Right kidney (tissue), 1 donor: Measurements from ENCODE around the gene GMEB2.
"Not testable (repeated sequence)": the region's sequence is repeated elsewhere in the genome, so short reads cannot be mapped to it uniquely, and the experiment has no call there.

Experiments used
- DNase-seq: peaks from one replicate; pipeline ENCODE4 v3.0.0-alpha.2; 2016

GMEB2 gene

DNA sequence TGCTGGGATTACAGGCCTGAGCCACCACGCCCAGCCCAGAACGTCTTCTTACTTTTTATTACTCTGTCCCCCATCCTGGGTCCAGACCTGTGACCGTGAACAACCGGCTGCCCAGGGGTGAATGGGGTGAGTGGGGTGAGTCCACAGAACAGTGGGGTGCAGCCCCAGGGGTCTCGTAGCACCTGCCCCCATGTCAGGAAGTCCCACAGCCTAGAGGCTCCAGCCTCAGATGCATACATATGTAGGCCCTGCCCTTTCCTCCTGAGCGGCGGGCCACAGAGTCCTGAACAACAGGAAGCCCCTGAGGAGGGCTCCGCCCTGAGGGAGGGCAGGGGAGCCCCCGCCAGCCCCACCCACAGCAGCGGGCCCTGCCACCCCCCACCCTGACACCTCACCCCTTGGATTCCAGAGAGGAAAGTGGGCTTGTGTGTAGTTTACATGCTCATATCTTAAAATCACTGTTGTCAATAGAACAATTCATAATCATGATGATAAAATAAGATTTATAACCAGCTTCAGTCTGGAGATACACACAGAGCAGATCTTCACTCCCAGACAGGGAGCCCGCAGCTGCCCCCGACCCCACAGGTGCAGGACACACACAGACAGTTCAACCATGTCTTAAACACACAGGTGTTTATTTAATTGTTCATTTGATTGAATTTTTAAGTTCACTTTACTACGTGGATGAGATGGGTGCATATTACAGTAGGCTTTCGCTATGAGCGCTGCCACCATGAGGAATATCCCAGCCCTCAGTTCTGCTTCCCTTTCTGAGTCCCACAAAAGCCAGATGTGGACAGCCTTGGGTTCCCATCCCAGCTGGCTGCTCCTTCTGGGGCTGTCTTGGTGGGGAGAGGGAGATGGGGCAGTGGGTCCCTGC lies 12.4 kb upstream of the GMEB2 start:
- DNase-seq: no peak

DNA sequence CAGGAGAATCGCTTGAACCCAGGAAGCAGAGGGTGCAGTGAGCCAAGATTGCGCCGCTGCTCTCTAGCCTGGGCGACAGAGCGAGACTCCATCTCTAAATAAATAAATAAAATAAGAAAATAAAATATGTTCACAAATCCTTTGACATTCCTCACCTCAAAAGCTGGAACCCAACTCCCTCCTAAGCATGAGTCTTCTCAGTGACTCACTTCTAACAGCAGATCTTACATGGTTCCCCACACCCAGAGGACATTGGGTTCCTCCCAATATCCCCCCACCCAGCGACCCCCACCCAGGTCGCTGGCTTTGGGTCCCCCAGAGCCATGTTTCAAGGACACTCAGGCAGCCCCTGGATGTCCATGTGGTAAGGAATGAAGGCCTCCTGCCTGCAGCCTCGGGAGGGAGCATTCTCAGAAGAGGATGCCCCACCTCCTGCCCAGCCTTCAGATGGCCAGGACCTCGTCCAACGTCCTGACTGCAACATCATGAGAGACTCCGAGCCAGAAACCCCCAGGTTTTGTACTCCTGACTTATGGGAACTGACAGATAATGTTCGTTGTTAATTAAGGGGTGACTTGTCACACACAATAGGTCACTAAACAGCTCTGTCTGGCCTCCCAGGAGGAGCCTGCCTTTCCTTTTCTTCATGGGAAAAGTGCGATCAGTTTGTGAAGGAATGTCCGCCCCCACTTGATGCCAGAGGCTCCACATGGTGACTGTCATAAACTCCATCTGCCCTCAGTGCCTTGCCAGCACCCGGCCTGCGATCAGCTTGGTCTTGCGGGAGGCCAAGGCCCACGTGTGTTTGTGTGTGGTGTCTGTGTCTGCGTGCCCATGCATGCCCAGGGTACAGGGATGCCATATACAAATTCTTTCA lies 10.1 kb upstream of the GMEB2 start:
- DNase-seq: no peak

DNA sequence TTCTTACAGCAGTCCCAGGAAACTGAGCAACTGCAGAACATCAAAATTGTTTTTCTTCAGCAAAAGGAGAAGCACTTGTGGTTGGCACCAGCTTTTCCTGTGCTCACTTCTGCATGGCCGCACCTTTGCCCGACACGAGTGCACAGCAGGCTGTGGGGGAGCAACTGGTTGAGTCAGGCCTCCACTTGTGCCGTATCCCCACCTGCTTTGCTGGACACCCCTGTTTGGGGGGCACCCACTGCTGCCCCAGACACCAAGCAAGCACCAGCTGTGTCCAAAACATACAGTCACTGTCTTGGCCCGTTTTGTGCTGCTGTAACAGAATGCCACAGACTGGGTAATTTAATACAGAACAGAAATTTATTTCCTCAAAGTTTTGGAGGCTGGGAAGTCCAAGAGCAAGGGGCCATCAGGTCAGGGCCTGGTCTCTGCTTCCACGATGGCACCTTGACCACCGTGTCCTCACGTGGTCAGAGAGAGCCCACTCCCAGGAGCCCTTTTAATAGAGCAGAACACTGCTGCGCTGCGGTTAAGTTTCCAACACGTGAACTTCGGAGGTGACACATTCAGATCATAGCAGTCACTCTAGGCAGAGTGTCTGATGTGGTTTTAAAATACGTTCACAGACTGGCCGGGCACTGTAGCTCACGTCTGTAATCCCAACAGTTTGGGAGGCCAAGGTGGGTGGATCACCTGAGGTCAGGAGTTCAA lies 8.7 kb upstream of the GMEB2 start:
- no peak for DNase-seq

DNA sequence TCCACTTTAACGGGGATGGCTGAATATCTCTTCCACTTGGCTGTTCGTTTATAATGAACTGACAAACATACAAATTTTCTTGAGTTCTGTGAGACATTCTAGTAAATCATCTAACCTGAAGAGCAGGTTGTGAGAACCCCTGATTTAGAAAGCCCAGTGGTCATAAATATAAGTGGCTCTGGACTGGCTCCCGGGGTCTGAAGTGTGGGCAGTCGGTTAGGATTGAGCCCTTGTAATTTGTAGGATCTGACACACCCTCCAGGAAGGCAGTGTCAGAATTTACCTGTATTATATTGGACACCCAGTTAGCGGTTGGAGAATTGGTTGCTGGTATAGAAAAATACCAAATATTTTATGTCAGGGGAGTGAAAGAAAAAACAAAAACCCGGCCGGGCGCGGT lies 6.8 kb upstream of the GMEB2 start:
- DNase-seq: no peak

DNA sequence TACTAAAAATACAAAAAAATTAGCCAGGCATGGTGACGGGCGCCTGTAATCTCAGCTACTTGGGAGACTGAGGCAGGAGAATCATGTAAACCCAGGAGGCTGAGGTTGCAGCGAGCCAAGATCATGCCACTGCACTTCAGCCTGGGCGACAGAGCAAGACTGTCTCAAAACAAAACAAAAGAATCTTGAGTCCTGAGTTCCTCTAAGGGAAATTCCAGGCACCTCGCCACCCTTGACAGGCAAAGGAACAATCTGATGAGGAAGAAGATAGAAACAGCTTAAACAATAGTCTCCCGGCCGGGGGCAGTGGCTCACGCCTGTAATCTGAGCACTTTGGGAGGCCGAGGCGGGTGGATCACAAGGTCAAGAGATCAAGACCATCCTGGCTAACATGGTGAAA lies 4.5 kb upstream of the GMEB2 start:
- DNase-seq: not testable (repeated sequence)

DNA sequence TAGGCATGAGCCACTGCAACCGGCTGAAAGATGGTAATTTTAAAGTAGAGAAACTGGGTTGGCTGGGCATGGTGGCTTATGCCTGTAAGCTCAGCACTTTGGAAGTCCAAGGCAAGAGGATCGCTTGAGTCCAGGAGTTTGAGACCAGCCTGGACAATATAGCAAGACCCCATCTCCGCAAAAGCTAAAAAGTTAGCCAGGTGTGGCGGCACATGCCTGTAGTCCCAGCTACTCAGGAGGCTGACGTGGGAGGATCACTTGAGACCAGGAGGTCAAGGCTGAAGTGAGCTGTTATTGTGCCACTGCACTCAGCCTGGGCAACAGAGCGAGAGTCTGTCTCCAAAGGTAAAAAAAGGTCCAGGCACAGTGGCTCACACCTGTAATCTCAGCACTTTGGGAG lies 4.1 kb upstream of the GMEB2 start:
- DNase-seq: not testable (repeated sequence)

DNA sequence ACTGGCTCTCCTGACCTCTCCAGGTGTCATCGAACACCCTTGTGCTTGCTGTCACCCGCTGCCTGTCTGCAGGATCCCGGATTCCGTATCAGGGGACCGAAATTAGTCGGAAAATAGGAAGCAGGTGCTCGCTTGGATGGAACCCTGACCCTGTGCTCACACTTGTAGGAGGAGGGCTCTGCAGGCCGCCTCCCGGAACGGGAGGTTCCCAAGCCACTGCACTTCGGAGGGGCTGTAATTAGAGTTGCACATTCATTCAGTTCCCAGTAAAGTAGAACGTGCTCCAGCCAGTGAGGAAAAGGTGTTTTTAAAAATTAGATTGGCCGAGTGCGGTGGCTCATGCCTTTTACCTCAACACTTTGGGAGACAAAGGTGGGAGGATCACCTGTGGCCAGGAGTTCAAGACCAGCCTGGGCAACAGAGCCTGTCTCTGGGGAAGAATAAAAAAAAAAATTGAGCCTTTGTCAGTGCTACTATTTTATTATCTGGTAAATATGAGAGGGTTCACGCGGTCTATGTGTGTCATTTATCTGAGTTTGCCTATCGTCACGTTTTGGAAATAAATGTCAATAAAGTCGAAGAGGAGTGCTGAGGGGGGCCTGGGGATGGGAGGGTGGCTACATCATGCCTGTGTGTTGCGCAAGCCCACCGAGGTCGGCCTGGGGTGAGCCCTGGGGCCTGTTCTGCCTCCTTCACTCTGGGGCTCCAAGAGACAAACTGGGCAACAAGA lies 1.5 kb upstream of the GMEB2 start:
- peak; percentile 70 for DNase-seq

DNA sequence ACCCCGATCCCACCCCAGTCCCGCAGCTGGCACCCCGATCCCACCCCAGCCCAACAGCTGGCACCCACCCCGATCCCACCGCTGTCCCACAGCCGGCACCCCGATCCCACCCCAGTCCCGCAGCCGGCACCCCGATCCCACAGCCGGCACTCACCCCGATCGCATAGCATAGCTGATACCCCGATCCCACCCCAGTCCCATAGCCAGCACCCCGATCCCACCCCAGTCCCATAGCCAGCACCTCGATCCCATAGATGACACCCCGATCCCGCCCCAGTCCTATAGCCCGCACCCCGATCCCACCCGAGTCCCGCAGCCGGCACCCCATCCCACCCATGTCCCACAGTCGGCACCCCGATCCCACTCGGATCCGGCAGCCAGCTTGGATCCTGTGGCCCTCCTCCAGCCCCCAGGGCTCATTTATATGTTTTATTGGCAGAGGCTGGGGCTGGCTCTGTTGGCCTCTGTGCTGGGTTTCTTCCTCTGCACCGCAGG lies 897 bp upstream of the GMEB2 start:
- DNase-seq: no peak

DNA sequence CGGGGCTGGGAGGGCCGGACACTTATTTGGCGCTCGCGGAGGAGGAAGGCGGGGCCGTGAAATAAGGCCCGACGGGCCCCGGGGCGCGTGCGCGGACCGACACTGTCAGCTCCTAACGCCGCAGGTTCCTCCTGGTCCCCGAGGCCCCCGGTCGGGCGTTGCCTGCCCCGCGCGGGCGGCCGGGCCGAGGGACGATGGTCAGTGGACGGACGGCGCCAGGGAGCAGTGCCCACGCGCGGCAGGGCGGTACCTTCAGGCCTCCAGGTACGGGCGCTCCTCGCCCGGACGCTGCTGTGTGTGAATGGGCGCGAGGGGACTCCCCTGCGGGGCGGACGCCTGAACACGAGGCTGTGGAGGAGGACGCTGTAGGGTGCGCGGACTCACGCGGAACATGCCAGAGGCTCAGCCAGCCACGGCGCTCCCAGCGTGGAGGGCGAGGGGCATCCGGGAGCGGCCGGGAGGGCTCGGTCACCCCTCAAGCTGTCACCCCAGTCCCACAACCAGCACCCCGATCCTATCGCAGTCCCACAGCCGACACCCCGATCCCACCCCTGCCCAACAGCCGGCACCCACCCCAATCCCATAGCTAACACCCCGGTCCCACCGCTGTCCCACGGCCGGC lies 339 bp upstream of the GMEB2 start:
- DNase-seq: peak; percentile 96

DNA sequence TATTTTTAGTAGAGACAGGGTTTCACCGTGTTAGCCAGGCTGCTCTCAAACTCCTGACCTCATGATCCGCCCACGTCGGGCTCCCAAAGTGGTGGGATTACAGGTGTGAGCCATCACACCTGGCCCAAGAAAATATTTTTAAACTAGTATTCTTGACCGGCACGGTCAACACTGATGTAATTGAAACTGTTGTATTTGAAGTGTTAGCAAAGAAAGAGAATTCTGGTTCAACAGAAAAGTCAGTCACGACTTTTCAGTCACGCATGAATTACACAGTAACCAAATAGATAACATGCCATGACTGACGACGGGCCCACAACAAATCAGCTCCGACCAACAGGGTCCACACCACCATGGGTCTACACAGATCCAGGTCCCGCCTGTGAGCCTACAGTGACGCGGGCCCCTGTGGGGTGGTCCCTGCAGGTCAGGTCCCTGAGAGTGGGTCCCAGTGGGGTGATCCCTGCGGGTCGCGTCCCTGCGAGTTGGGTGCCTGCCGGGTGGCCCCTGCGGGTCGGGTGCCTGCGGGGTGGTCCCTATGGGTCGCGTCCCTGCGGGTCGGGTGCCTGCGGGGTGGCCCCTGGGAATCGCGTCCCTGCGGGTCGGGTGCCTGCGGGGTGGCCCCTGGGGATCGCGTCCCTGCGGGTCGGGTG lies 1.0 kb downstream of the GMEB2 start:
- DNase-seq: peak; percentile 63

DNA sequence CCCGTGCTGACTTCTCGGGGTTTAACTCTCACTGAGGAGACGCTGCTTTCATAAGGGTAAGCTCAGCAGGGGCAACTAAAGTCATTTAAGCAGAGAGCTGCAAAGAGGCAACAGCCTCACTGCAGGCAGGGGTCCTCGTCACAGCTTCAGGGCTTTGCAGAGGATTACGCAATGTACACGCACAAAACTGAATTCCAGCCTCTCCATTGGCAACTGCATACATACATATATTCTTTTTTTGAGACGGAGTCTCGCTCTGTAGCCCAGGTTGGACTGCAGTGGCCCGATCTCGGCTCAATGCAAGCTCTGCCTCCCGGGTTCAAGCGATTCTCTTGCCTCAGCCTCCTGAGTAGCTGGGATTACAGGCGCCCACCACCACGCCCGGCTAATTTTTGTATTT lies 2.4 kb downstream of the GMEB2 start:
- no peak for DNase-seq

DNA sequence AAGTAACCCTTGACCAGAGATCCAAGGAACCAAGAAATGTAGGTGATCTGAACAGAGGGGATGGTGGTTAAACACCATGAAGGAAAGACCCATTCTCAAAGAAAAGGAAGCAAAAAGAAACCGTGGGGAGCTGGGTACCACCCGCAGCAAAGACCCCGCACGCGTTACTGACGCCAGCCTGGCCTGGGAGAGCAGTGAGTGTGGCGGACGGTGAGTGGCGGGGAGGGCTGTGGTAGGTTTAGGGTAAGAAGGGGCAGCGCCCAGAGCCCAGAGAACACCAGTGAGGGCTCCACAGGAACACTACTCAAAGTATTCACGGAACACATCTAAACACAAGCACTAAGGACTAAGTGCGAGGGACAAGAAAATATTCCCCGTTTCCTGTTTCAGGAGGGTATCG lies 4.2 kb downstream of the GMEB2 start:
- DNase-seq: no peak

DNA sequence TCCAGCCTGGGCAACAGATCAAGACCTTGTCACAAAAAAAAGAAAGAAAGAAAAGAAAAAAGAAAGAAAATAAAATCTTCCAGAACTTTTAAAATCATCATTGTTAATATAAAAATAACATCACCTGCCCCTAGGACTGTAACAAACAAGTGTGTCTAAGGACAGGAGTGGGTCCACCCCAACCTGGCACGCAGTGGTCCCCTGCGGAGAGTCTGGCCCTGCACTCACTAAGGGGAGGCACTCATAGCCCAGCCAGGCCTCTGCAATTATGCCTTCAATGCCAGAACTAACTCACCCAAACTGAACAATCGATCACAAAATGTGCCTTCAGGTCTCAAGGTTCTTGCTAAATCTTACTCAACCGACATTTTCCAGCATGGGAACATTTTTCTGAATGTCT lies 4.8 kb downstream of the GMEB2 start:
- no peak for DNase-seq

DNA sequence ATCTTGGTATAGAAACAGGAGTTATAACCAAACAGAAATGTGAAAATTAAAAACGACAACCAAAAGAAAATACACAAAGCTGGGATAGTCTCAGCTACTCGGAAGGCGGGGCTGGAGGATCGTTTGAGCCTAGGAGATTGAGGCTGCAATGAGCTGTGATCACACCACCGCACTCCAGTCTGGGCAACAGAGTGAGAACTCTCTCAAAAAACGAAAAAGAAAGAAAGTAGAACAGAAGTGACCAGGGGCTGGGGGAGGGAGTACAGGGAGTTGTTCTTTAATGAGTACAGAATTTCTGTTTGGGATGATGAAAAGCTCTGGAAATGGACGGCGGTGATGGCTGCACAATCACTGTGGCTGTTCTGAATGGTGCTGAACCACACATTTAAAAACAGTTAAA lies 5.9 kb downstream of the GMEB2 start:
- no peak for DNase-seq

DNA sequence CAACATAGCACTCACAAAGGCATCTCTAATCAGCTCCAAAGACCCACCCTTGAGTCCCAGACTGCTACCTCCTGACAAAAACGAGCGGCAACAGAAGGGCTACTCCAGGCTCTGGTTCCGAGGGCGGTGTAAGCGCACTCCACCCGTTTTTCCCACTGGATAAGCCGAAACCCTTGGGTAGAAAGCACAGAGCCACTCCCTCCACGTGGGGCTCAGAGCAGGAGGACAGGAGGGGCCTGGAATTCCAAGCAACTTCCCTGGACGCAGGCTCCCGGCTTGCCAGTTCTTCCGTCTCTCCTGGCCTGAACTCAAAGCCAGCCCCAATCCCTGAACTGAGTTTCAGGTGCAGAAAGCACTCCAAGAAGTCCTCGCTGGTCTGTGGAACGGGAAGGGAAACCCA lies 7.4 kb downstream of the GMEB2 start:
- DNase-seq: no peak

DNA sequence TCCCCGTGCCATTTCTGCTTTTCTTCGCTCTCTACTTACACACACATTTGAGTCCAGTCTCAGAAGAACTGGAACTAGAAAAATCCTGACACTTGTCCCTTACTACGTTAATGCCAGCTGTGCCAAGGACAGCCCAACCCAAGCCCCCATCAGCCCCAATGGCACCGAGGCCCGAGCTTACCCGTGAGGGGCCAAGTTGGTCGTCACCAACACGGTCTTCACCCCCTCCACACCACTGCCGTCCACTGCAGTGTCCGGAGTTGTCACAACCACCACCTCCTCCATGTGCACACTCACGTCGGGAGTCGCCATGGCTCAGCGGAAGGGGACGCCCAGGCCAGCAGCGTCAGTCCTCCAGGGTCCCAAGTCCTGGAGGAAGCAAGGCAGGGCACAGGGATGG lies 7.8 kb downstream of the GMEB2 start:
- DNase-seq: no peak

DNA sequence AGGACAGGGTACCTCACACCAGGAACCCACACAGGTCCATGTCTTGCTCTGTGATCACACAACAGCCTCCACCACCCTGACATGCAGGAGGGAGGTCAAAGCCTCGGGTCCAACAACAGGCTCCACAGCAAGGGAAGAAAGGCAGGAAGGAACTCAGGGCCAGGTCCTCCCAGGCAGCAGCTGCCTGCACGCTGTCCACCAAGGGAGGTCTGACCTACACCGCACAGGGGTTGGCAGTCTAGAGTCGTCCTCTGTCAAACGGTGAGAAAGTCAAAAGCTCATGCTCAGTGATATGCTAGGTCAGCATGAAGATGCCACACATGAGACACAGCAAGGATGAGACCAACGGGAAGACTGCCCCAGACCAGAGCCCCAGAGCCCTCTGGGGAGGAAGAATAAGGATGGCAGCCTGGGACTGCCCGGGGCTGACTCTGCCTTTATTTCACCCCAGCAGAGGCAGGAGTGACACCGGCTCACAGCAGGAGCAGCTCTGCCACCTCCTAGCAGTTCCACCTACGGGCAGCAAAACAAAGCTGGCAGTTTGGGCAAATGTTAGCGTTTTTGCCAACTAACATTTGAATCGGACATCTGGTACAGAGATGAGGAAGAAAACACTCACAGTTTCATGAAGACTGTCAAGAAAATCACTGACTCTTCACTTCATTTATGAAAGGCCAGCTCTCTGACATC lies 8.5 kb downstream of the GMEB2 start:
- DNase-seq: no peak

DNA sequence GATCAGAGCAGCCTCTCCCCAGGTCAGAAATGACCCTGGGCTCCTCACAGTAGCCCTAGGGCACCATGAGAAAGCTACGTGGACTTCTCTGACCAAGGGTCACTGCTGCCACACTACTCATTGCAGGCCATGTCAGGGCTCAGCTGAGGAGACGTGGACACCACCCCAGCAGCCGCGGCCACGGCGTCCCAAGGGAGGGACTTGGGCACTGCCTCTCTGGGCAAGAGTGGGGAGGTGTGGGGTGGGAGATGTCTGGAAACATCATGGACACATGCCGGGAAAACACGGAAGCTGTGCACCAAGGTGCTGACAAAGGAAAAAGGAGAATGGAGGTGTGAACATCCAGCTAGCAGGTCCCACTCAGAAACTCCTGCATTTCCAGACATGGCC lies 9.0 kb downstream of the GMEB2 start:
- DNase-seq: no peak

DNA sequence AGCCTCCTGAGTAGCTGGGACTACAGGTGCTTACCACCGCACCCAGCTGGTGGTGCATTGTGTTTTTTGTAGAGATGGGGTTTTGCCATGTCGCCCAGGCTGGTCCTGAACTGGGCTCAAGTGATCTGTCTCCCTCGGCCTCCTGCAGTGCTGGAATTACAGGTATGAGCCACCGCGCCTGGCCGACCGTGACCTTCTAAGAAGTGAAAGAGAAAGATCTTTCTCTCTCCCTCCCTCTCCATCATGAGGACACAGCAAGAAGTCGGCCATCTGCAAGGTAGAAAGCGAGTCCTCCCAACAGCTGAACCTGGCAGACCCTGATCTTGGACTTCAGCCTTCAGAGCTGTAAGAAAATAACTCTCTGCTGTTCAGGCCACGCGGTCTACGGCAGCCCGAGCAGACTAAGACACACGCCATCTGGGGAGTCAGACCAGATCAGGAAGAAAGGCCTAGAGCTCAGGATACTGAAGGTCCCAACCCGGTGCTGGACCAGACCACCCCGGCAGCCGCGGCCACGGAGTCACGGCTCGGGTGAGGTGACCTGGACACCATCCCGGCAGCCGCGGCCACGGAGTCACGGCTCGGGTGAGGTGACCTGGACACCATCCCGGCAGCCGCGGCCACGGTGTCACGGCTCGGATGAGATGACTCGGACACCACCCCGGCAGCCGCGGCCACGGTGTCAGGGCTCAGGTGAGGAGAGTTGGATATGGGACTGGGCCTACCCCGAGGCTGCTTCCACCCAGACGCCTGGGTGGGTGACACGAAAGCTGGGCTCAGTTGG lies 9.6 kb downstream of the GMEB2 start:
- no peak for DNase-seq
